WERI-Rb-1 (cell line): ENCODE data around the gene ARL13B.

Experiments used
- DNase-seq: peaks from one replicate; pipeline ENCODE4 v3.0.0-alpha.2; 2020
- H3K27ac ChIP-seq: fragments of 250-450 bp; sonication (Bioruptor Pico); 2 replicates; pipeline ENCODE4 v1.5.1; 2020; ENCODE audit warnings: mild to moderate bottlenecking, moderate library complexity
- H3K27me3 ChIP-seq: fragments of 250-450 bp; sonication (Bioruptor Pico); 2 replicates; pipeline ENCODE4 v1.5.1; 2021; ENCODE audit warnings: mild to moderate bottlenecking, low read depth, moderate library complexity; ENCODE audit not compliant: insufficient read depth, severe bottlenecking
- H3K36me3 ChIP-seq: fragments of 250-450 bp; sonication (Bioruptor Pico); 2 replicates; pipeline ENCODE4 v1.5.1; 2020; ENCODE audit warnings: mild to moderate bottlenecking, moderate library complexity
- H3K4me3 ChIP-seq: 2 replicates; pipeline ENCODE4 v1.5.1; 2011; ENCODE audit warnings: low read depth, mild to moderate bottlenecking, control low read depth, low read length
- H3K9me3 ChIP-seq: fragments of 250-450 bp; sonication (Bioruptor Pico); 2 replicates; pipeline ENCODE4 v1.5.1; 2021; ENCODE audit warnings: mild to moderate bottlenecking, moderate library complexity; ENCODE audit not compliant: severe bottlenecking
- TF ChIP-seq, protein P1 (sequence below): IDR thresholded peaks from 2 replicates; pipeline ENCODE4 v1.5.1; 2011; ENCODE audit warnings: low read depth, mild to moderate bottlenecking, control low read depth, inconsistent platforms, low read length

ARL13B gene

DNA sequence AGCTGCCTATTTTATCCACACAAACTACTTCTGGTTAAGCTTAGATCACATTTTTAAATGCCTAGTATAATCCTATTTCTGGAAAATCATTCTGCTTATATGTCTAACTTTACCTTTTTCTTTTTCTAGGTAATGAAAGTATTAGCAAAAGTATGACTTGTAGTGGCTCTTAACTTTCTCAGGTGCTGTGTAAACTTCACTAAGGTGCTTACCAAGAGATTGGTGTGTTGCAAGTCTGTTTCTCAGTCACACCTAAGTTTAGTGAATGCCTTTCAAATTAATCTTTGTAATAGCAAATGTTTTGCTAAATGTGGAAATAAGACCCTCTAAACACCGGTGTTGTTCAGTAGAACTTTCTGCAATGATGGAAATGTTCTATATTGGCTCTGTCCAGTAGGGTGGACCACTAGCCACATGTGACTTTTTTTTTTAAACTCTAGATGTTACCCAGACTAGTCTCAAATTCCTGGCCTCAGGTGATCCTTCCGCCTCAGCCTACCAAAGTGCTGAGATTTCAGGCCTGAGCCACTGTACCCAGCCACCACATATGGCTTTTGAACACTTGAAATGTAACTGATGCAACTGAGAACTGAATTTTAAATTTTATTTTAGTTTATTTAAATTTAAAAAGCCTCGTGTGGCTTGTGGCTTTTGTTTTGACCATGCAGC lies 22.0 kb downstream of the ARL13B start:
- Histone ChIP-seq H3K27ac (no peak overlapping the region), H3K4me3 (no peak overlapping the region), H3K9me3 (no peaks in the 10 kb centered on the region), H3K27me3 (no peaks in the 10 kb centered on the region), H3K36me3 (no peaks in the 10 kb centered on the region; the same call in 1 of the 2 replicates)
- TF ChIP-seq, protein P1, sequence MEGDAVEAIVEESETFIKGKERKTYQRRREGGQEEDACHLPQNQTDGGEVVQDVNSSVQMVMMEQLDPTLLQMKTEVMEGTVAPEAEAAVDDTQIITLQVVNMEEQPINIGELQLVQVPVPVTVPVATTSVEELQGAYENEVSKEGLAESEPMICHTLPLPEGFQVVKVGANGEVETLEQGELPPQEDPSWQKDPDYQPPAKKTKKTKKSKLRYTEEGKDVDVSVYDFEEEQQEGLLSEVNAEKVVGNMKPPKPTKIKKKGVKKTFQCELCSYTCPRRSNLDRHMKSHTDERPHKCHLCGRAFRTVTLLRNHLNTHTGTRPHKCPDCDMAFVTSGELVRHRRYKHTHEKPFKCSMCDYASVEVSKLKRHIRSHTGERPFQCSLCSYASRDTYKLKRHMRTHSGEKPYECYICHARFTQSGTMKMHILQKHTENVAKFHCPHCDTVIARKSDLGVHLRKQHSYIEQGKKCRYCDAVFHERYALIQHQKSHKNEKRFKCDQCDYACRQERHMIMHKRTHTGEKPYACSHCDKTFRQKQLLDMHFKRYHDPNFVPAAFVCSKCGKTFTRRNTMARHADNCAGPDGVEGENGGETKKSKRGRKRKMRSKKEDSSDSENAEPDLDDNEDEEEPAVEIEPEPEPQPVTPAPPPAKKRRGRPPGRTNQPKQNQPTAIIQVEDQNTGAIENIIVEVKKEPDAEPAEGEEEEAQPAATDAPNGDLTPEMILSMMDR: no peak
- DNase-seq: no peak

DNA sequence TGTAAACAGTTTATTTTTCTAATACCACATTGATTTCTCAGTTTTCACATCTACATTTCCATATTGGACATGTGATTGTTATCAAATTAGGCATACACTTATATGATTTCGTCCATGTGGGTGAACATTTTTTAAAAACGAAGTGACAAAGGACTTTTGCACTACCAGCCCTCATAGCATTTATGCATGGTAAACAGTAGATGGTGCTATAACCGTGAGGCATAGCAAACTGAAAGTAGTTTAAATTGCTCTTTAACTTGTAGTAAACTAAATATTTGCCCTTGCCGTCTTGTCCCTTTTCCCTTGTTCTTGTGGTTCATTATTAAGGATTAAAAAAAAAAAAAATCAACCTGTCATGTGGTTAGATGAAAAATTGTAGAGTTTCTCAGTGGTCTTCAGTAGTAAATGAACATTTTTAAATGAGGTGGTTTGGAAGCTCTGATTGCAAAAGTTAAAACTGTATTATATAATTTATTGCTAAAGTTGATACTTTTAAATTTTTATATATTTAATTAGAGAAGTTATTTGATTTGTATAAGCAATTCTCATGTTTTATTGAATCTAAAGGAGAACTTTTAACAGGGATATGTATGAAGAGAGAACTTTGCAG lies 24.5 kb downstream of the ARL13B start:
- TF ChIP-seq, protein P1: peak; percentile 65
- Histone ChIP-seq H3K27ac (no peak overlapping the region), H3K36me3 (no peaks in the 10 kb centered on the region; the same call in 1 of the 2 replicates), H3K27me3 (no peaks in the 10 kb centered on the region), H3K9me3 (no peaks in the 10 kb centered on the region), H3K4me3 (no peak overlapping the region)
- DNase-seq: no peak

DNA sequence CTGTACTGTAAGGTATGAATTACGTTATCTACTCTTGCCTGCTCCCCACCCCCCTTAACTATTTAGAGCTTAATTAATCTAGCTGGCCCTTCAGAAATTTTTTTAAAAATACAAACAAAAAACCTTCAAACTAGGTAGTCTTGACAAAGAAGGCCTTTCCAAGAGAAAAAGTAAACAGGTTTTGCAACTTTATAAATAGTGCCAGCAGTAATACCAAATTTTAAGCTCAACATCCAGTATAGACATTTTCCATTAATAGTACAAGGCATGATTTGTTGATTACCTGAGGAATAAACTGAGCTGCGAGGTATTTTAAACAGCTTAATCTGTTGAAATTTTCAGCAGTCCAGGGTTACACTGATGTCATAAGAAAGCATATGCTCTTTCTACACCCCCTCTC lies 28.3 kb downstream of the ARL13B start:
- no peak overlapping the region for H3K4me3 ChIP-seq
- TF ChIP-seq, protein P1: no peak
- H3K27ac ChIP-seq: no peak overlapping the region
- no peaks in the 10 kb centered on the region; the same call in 1 of the 2 replicates for H3K36me3 ChIP-seq
- DNase-seq: no peak
- no peaks in the 10 kb centered on the region for H3K27me3 ChIP-seq
- H3K9me3 ChIP-seq: no peaks in the 10 kb centered on the region

DNA sequence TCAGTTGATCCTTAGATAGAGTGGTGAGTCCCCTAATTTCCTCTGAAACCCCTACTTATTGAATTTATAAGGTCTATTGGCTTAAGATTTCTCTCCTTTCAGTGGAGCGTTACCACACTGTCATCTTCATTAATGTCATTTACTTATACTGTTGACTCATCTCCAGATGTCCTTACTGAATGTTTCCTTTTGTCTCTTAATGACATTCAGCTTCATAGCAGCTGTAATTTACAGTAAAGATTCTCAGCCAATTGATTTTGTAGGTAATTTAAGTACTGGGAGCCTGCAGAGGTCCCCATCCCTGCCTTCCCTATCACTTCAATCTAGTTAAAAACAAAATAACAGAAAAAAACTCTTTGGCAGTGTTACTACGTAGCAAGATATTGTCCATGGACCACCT lies 29.7 kb downstream of the ARL13B start:
- Histone ChIP-seq H3K36me3 (no peaks in the 10 kb centered on the region; the same call in 1 of the 2 replicates), H3K9me3 (no peaks in the 10 kb centered on the region), H3K27ac (no peak overlapping the region), H3K27me3 (no peaks in the 10 kb centered on the region), H3K4me3 (no peak overlapping the region)
- TF ChIP-seq, protein P1: no peak
- DNase-seq: no peak

DNA sequence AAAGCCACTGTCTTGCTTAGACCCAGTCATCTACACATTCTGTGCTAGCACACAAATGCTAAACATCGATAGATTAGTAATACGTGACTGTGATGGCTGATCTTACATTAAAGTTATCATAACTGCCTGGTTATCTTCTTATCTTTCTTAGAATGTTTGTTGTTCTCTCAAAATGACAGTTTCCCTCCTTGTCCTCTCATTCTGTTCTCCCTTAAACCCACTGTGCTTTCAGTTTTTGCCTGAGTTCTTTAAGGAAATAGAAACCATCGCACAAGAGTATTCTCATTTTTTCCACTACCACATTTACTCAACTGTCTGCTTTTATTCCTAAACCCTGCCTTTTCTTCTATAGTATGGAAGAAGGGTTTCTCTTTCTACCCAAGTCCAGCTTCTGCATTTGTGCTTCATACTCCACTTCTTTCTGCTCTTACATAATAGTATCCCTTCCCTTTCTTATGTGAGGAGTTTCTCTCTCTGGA lies 31.3 kb downstream of the ARL13B start:
- Histone ChIP-seq H3K27ac (no peak overlapping the region), H3K36me3 (no peaks in the 10 kb centered on the region; the same call in 1 of the 2 replicates), H3K27me3 (no peaks in the 10 kb centered on the region), H3K9me3 (no peaks in the 10 kb centered on the region), H3K4me3 (no peak overlapping the region)
- TF ChIP-seq, protein P1: no peak
- DNase-seq: no peak
